ENCODE data around the gene PRRT3. TPM values are rescaled to one million over a fixed set of nuclear protein-coding genes. Genes with fewer than 3 reads are reported as not detected.

The PRRT3 gene
- total and polyA plus RNA-seq, 2 experiments from 2014 or later = 4.3 to 6.9 TPM

DNA sequence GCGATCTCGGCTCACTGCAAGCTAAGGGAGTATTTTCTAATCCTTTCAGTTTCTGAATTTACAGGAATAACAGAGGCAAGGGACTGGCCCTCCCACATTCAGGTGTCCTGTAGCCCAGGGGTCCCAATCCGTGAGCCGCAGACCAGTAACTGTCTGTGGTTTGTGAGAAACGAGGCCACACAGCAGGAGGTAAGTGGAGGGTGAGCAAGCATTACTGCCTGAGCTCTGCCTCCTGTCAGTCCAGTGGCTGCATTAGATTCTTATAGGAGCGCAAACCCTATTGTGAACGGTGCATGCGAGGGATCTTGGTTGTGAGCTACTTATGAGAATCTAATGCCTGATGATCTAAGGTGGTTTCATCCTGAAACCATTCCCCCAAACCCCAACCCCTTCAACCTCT is 40.3 kb downstream of the PRRT3 start (continued):
- TF ChIP-seq, protein P1, sequence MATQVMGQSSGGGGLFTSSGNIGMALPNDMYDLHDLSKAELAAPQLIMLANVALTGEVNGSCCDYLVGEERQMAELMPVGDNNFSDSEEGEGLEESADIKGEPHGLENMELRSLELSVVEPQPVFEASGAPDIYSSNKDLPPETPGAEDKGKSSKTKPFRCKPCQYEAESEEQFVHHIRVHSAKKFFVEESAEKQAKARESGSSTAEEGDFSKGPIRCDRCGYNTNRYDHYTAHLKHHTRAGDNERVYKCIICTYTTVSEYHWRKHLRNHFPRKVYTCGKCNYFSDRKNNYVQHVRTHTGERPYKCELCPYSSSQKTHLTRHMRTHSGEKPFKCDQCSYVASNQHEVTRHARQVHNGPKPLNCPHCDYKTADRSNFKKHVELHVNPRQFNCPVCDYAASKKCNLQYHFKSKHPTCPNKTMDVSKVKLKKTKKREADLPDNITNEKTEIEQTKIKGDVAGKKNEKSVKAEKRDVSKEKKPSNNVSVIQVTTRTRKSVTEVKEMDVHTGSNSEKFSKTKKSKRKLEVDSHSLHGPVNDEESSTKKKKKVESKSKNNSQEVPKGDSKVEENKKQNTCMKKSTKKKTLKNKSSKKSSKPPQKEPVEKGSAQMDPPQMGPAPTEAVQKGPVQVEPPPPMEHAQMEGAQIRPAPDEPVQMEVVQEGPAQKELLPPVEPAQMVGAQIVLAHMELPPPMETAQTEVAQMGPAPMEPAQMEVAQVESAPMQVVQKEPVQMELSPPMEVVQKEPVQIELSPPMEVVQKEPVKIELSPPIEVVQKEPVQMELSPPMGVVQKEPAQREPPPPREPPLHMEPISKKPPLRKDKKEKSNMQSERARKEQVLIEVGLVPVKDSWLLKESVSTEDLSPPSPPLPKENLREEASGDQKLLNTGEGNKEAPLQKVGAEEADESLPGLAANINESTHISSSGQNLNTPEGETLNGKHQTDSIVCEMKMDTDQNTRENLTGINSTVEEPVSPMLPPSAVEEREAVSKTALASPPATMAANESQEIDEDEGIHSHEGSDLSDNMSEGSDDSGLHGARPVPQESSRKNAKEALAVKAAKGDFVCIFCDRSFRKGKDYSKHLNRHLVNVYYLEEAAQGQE (IDR thresholded peaks at IDR 0.05; ENCODE audit: unreplicated experiment) = no peak
- TF ChIP-seq POLR2AphosphoS5 (IDR thresholded peaks at IDR 0.05; ENCODE audit: low read depth) (no peak), JUNB (IDR thresholded peaks at IDR 0.05; ENCODE audit: unreplicated experiment) (no peak)

DNA sequence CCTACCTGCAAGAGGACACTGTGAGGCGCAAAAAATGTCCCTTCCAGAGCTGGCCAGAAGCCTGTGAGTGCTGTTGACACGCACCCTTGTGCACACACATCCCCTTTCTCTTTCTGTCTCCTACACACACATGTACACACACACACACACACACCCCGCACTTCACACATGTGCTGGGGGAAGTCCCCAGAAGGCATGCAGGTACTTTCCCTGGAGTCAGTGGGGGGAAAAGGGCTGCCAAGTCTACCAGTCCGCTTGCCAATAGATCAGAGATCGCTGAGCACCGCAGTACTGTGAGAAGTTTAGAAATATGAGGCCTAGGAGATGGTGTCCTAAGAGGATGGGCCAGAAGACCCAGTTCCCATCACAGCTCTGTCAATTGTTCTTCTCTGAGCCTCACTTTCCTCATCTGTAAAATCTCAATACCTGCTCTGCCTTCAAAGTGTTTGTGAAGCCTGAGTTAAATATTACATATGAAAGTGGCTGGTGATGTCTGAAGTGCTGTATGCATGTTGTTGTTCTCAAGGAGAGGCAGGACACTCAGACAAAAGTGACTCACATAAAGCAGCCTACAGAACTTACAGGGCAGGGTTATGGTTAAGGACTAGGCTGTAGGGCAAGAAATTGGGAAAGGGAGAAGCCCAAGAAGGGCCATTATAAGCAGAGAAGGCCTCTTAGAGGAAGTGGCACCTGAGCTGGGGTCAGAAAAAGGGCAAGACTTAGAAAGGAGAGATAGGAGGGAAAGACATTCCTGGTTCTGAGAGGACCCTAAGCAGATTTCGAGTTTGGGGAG is 42.8 kb downstream of the PRRT3 start:
- ATAC-seq (no peak), DNase-seq (ENCODE audit: low spot score) (no peak)
- Histone ChIP-seq H3K36me3 (ENCODE audit: insufficient read depth) (no peaks in the 10 kb centered on the region), H3K4me1 (ENCODE audit: insufficient read depth) (no peaks in the 10 kb centered on the region), H4K20me1 (replicated peaks; ENCODE audit: insufficient read depth) (no peaks in the 10 kb centered on the region), H3K79me2 (replicated peaks; ENCODE audit: insufficient read depth) (no peaks in the 10 kb centered on the region), H3K4me2 (no peak overlapping the region), H2AFZ (no peak overlapping the region), H3K27ac (ENCODE audit: low read depth) (no peak overlapping the region), H3K9me2 (ENCODE audit: insufficient read depth) (0 out of 2 replicates have a peak, but pooled peaks cover 4% of the 10 kb centered on the region), H3F3A (replicated peaks; ENCODE audit: low read depth) (no peaks in the 10 kb centered on the region), H3K27me3 (ENCODE audit: insufficient read depth) (0 out of 2 replicates have a peak, but pooled peaks cover 5% of the 10 kb centered on the region), H3K4me3 (no peak overlapping the region)
- peaks cover 19% of the 10 kb centered on the region for H3K9me3 Mint-ChIP-seq
- H3K4me1 Mint-ChIP-seq = no peaks in the 10 kb centered on the region
- H3K4me3 Mint-ChIP-seq = no peak overlapping the region
- TF ChIP-seq, protein P2, sequence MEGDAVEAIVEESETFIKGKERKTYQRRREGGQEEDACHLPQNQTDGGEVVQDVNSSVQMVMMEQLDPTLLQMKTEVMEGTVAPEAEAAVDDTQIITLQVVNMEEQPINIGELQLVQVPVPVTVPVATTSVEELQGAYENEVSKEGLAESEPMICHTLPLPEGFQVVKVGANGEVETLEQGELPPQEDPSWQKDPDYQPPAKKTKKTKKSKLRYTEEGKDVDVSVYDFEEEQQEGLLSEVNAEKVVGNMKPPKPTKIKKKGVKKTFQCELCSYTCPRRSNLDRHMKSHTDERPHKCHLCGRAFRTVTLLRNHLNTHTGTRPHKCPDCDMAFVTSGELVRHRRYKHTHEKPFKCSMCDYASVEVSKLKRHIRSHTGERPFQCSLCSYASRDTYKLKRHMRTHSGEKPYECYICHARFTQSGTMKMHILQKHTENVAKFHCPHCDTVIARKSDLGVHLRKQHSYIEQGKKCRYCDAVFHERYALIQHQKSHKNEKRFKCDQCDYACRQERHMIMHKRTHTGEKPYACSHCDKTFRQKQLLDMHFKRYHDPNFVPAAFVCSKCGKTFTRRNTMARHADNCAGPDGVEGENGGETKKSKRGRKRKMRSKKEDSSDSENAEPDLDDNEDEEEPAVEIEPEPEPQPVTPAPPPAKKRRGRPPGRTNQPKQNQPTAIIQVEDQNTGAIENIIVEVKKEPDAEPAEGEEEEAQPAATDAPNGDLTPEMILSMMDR (conservative IDR thresholded peaks at IDR 0.05; ENCODE audit: low read depth in 2 of 2) = no peak
- TF ChIP-seq STAT1 (IDR thresholded peaks at IDR 0.05; ENCODE audit: unreplicated experiment) (no peak), EZH2phosphoT487 (IDR thresholded peaks at IDR 0.05; ENCODE audit: unreplicated experiment) (no peak), EZH2 (IDR thresholded peaks at IDR 0.05; ENCODE audit: low read depth, unreplicated experiment) (no peak), NANOG (IDR thresholded peaks at IDR 0.05; ENCODE audit: borderline replicate concordance) (no peak), ZNF331 (CRISPR knock-in tag; IDR thresholded peaks at IDR 0.05; ENCODE audit: low read depth) (no peak), CREB1 (CRISPR knock-in tag; IDR thresholded peaks at IDR 0.05; ENCODE audit: low read depth) (no peak)
- TF ChIP-seq, protein P3, sequence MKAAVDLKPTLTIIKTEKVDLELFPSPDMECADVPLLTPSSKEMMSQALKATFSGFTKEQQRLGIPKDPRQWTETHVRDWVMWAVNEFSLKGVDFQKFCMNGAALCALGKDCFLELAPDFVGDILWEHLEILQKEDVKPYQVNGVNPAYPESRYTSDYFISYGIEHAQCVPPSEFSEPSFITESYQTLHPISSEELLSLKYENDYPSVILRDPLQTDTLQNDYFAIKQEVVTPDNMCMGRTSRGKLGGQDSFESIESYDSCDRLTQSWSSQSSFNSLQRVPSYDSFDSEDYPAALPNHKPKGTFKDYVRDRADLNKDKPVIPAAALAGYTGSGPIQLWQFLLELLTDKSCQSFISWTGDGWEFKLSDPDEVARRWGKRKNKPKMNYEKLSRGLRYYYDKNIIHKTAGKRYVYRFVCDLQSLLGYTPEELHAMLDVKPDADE (IDR thresholded peaks at IDR 0.05) = no peak
- no peak overlapping the region for H3K27ac Mint-ChIP-seq
- peaks cover 17% of the 10 kb centered on the region for H3K36me3 Mint-ChIP-seq (ENCODE audit: low read depth)
- peaks cover 10% of the 10 kb centered on the region for H3K27me3 Mint-ChIP-seq (ENCODE audit: insufficient read depth, low read depth, poor library complexity)
